GM12878 (cell line): ENCODE results near the gene TCP11. TPM values are rescaled to one million over a fixed set of nuclear protein-coding genes. Genes with fewer than 3 reads are reported as not detected.

Source experiments
- ATAC-seq: fragments of 200-7000 bp; cut with Tn5 transposase; 3 replicates; pipeline ENCODE4 v1.9.1; 2020; ENCODE audit warnings: mild to moderate bottlenecking, moderate library complexity
- BruUV-seq: library from RNA; stranded (reverse); fragments of 400-500 nt; replicated peaks from 2 replicates; lab custom pipeline; 2021; lab: Mats Ljungman, UMichigan
- CTCF ChIA-PET: fragments of 300-600 bp; sonication (Branson Sonifier 250); formaldehyde crosslinking; extraction: SDS; loops from one replicate; lab custom pipeline; 2021; ENCODE audit warnings: inconsistent platforms; lab: Yijun Ruan, JAX
- POLR2A ChIA-PET: fragments of 350-600 bp; formaldehyde crosslinking; extraction: SDS; loops from one replicate; lab custom pipeline; 2021; ENCODE audit warnings: inconsistent platforms; lab: Charles Lee
- RAD21 ChIA-PET: fragments of 300-600 bp; sonication (Branson Sonifier 250); formaldehyde crosslinking; loops from one replicate; lab custom pipeline; 2023; ENCODE audit warnings: antibody characterized with exemption; ENCODE audit not compliant: unreplicated experiment; lab: Charles Lee
- SMC1A ChIA-PET: fragments of 300-600 bp; sonication (Branson Sonifier 250); formaldehyde crosslinking; loops from one replicate; lab custom pipeline; 2023; ENCODE audit not compliant: unreplicated experiment, uncharacterized antibody; lab: Charles Lee
- DNase-seq: peaks from one replicate; pipeline ENCODE4 v3.0.0-alpha.2; 2011; ENCODE audit warnings: low read depth, low spot score
- FAIRE-seq: peaks from 3 replicates; lab custom pipeline; 2011; peaks lifted over from hg19 to GRCh38; lab: Jason Lieb, UNC
- H2AFZ ChIP-seq: 2 replicates; pipeline ENCODE4 v1.6.0; 2011; ENCODE audit warnings: low read depth, low read length, control low read depth; ENCODE audit not compliant: control insufficient read depth
- H3K27ac ChIP-seq: 2 replicates; pipeline ENCODE4 v1.5.1; 2011; ENCODE audit warnings: control low read depth; ENCODE audit not compliant: control insufficient read depth, insufficient read depth
- H3K27me3 ChIP-seq, 2 experiments: replicated peaks in 1 of 2; 2 replicates each; pipeline versions ENCODE4 v1.6.0 to v1.6.1; 2011; ENCODE audit warnings: low read length in 1 of 2; ENCODE audit not compliant: control insufficient read depth in 2 of 2, insufficient read depth in 2 of 2
- H3K36me3 ChIP-seq, 2 experiments: 2 replicates each; pipeline ENCODE4 v1.5.1; 2011; ENCODE audit warnings: low read length in 1 of 2; ENCODE audit not compliant: control insufficient read depth in 2 of 2, insufficient read depth in 2 of 2
- H3K4me1 ChIP-seq: 2 replicates; pipeline ENCODE4 v1.6.1; 2011; ENCODE audit warnings: mild to moderate bottlenecking, low read length, moderate library complexity, mixed read lengths; ENCODE audit not compliant: control insufficient read depth, insufficient read depth
- H3K4me2 ChIP-seq: 2 replicates; pipeline ENCODE4 v1.6.0; 2011; ENCODE audit warnings: control low read depth; ENCODE audit not compliant: control insufficient read depth, insufficient read depth
- H3K4me3 ChIP-seq: fragments of 200-600 bp; sonication (generic); 2 replicates; pipeline ENCODE4 v1.5.1; 2016
- H3K79me2 ChIP-seq: 2 replicates; pipeline ENCODE4 v1.6.0; 2011; ENCODE audit warnings: low read length; ENCODE audit not compliant: control insufficient read depth, insufficient read depth
- H3K9ac ChIP-seq: 2 replicates; pipeline ENCODE4 v1.8.0; 2011; ENCODE audit warnings: low read length, control low read depth, mixed read lengths; ENCODE audit not compliant: control insufficient read depth, insufficient read depth
- H3K9me3 ChIP-seq: replicated peaks from 3 replicates; pipeline ENCODE4 v1.5.1; 2011; ENCODE audit warnings: mild to moderate bottlenecking, low read length; ENCODE audit not compliant: control insufficient read depth, insufficient read depth
- H4K20me1 ChIP-seq: 2 replicates; pipeline ENCODE4 v1.6.0; 2011; ENCODE audit not compliant: control insufficient read depth, insufficient read depth
- FOS ChIP-seq: IDR thresholded peaks from 3 replicates; pipeline ENCODE4 v1.6.1; 2011; ENCODE audit warnings: borderline replicate concordance; ENCODE audit not compliant: insufficient read length; ENCODE audit errors: extremely low read depth
- LARP7 ChIP-seq: fragments of 450-650 bp; IDR thresholded peaks from 2 replicates; pipeline ENCODE4 v1.6.1; 2017; ENCODE audit warnings: mild to moderate bottlenecking
- MYC ChIP-seq: IDR thresholded peaks from 2 replicates; pipeline ENCODE4 v1.6.1; 2011; ENCODE audit warnings: mild to moderate bottlenecking, low read length, moderate library complexity, inconsistent platforms; ENCODE audit not compliant: insufficient read depth, insufficient replicate concordance, insufficient read length, severe bottlenecking
- NR2C2 ChIP-seq: IDR thresholded peaks from 2 replicates; pipeline ENCODE4 v1.6.1; 2011; ENCODE audit warnings: borderline replicate concordance, low read depth; ENCODE audit not compliant: control insufficient read depth, insufficient read length
- RAD51 ChIP-seq: fragments of 450-650 bp; IDR thresholded peaks from 2 replicates; pipeline ENCODE4 v1.6.1; 2016; ENCODE audit warnings: moderate library complexity, mild to moderate bottlenecking, inconsistent platforms
- ZNF24 ChIP-seq: fragments of 450-650 bp; IDR thresholded peaks from 2 replicates; pipeline ENCODE4 v1.6.1; 2017; ENCODE audit warnings: antibody characterized with exemption, mild to moderate bottlenecking
- WGBS: methylation state at CpG from one replicate; pipeline ENCODE4 v1.1.6; 2016; ENCODE audit warnings: low lambda C conversion rate; ENCODE audit not compliant: insufficient replicate concordance, insufficient coverage; ENCODE audit errors: missing lambda C conversion rate; 5-methylcytosine and 5-hydroxymethylcytosine counted together
- in situ Hi-C: fragments of 300-500 bp; cut with MboI; formaldehyde crosslinking; loops from 9 replicates; pipeline ENCODE4 v1.14.3; 2018; ENCODE audit warnings: mixed read lengths
- intact Hi-C: fragments of 100-400 bp; cut with micrococcal nuclease; formaldehyde crosslinking; loops from one replicate; pipeline ENCODE4 v1.14.2; 2022; ENCODE audit not compliant: unreplicated experiment
- polyA plus RNA-seq, 11 experiments: library from polyadenylated mRNA; depleted of rRNA in 4 of 11; unstranded in 6 of 11; stranded (reverse) in 5 of 11; fragments of >200 nt; fragmentation: Nextera tagmentation in 4 of 11; fragmentation: Illumina TruSeq in 1 of 11; extraction: Ambion mirVana in 4 of 11; extraction: Trizol in 1 of 11; gene quantifications; 1 replicate in 1 of 11; 2 replicates in 10 of 11; pipeline versions ENCODE4 v1.2.1 to v1.2.3, GENCODE V29; 2011 to 2016; ENCODE audit warnings: inconsistent platforms in 2 of 11, missing spikeins in 2 of 11, low read depth in 1 of 11
- total RNA-seq, 4 experiments: library from RNA; depleted of rRNA in 3 of 4; stranded (reverse); fragments of >200 nt in 3 of 4; fragmentation: Illumina TruSeq in 1 of 4; extraction: Trizol in 1 of 4; gene quantifications; 2 replicates each; pipeline versions ENCODE4 v1.2.1 to v1.2.3, GENCODE V29; 2013 to 2021
- TF ChIP-seq, protein P1 (sequence below): fragments of 150-350 bp; IDR thresholded peaks from 2 replicates; pipeline ENCODE4 v1.6.1; 2014; ENCODE audit warnings: mild to moderate bottlenecking, low read depth, low read length

TCP11 gene
- total and polyA plus RNA-seq, 10 of the 15 experiments (the other 5 are each of a cell fraction or from before 2014, with no cell fraction given): not detected

GRCh38 chr6:35154947-35155346 lies 13.8 kb upstream of the TCP11 start:
- H3K4me2 ChIP-seq: no peak overlapping the region
- intact Hi-C loops: no loop called here
- FAIRE-seq (no peak), ATAC-seq (no peak), DNase-seq (no peak)
- no peak for TF ChIP-seq FOS
- TF ChIP-seq LARP7: no peak
- TF ChIP-seq ZNF24: no peak
- TF ChIP-seq MYC: no peak
- TF ChIP-seq, protein P1, sequence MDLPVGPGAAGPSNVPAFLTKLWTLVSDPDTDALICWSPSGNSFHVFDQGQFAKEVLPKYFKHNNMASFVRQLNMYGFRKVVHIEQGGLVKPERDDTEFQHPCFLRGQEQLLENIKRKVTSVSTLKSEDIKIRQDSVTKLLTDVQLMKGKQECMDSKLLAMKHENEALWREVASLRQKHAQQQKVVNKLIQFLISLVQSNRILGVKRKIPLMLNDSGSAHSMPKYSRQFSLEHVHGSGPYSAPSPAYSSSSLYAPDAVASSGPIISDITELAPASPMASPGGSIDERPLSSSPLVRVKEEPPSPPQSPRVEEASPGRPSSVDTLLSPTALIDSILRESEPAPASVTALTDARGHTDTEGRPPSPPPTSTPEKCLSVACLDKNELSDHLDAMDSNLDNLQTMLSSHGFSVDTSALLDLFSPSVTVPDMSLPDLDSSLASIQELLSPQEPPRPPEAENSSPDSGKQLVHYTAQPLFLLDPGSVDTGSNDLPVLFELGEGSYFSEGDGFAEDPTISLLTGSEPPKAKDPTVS: no peak
- TF ChIP-seq RAD51: no peak
- TF ChIP-seq NR2C2: no peak
- H3K4me1 ChIP-seq: no peaks in the 10 kb centered on the region
- H3K9me3 ChIP-seq: no peaks in the 10 kb centered on the region
- no peak overlapping the region for H3K9ac ChIP-seq
- H3K27ac ChIP-seq: no peak overlapping the region
- in situ Hi-C loops: no loop called here
- no TSS peak for BruUV-seq
- no peaks in the 10 kb centered on the region for H3K27me3 ChIP-seq
- H3K79me2 ChIP-seq: no peaks in the 10 kb centered on the region
- 95% methylated on average over 1 of the region's 1 CpG for WGBS
- H3K36me3 ChIP-seq: no peaks in the 10 kb centered on the region
- RAD21 ChIA-PET: interaction anchor here (2.1 kb wide), 1 partner anchor 15 kb away, joined by 7 read pairs; no protein-coding TSS in a partner anchor
- no peak overlapping the region for H2AFZ ChIP-seq
- CTCF ChIA-PET: interaction anchor here (0.9 to 1.8 kb wide), 3 partner anchors 15 to 86 kb away, joined by 3 to 9 read pairs (median 4); no protein-coding TSS in a partner anchor
- no peak overlapping the region for H3K4me3 ChIP-seq
- SMC1A ChIA-PET: interaction anchor here (1.1 to 2.2 kb wide), 2 partner anchors 8 to 20 kb away, joined by 3 to 9 read pairs; no protein-coding TSS in a partner anchor
- H4K20me1 ChIP-seq: no peaks in the 10 kb centered on the region
- POLR2A ChIA-PET: no interaction called here
